ENCODE results near the gene SLC25A26. TPM values are rescaled to one million over a fixed set of nuclear protein-coding genes. Genes with fewer than 3 reads are reported as not detected.

SLC25A26 gene
- total RNA-seq, 1 experiment from 2014 or later, result 13.2 TPM

DNA sequence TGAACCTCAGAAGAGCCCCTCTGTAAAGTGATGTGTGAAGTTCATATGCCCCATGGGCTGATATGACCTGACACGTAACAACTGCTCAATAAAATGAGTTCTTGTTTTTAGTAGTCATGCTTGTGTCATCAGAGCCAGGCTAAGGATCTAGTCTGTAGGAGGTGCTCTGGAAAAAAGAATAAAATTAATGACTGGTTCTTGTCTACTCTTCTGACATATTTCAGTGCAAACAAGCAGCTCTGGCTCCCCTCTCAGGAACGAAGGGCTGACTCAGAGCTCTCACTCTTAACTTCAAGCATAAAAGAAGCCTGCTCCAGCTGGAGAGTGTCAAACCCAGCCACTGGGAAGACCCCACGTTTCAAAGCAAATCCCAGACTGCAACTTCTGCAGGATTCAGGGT is 203.0 kb downstream of the SLC25A26 start:
- TF ChIP-seq TCF7L2 (IDR thresholded peaks at IDR 0.05; ENCODE audit: low read depth, low read length) (no peak), SIN3A (IDR thresholded peaks at IDR 0.05; ENCODE audit: borderline replicate concordance, insufficient read depth, low read depth, low read length) (no peak), POLR2AphosphoS5 (IDR thresholded peaks at IDR 0.05; ENCODE audit: low read depth, low read length) (no peak)
- TF ChIP-seq, protein P1, sequence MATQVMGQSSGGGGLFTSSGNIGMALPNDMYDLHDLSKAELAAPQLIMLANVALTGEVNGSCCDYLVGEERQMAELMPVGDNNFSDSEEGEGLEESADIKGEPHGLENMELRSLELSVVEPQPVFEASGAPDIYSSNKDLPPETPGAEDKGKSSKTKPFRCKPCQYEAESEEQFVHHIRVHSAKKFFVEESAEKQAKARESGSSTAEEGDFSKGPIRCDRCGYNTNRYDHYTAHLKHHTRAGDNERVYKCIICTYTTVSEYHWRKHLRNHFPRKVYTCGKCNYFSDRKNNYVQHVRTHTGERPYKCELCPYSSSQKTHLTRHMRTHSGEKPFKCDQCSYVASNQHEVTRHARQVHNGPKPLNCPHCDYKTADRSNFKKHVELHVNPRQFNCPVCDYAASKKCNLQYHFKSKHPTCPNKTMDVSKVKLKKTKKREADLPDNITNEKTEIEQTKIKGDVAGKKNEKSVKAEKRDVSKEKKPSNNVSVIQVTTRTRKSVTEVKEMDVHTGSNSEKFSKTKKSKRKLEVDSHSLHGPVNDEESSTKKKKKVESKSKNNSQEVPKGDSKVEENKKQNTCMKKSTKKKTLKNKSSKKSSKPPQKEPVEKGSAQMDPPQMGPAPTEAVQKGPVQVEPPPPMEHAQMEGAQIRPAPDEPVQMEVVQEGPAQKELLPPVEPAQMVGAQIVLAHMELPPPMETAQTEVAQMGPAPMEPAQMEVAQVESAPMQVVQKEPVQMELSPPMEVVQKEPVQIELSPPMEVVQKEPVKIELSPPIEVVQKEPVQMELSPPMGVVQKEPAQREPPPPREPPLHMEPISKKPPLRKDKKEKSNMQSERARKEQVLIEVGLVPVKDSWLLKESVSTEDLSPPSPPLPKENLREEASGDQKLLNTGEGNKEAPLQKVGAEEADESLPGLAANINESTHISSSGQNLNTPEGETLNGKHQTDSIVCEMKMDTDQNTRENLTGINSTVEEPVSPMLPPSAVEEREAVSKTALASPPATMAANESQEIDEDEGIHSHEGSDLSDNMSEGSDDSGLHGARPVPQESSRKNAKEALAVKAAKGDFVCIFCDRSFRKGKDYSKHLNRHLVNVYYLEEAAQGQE (IDR thresholded peaks at IDR 0.05; ENCODE audit: insufficient read depth in 1 of 2, low read depth in 2 of 2, low read length in 1 of 2), result no peak
- ChIA-PET POLR2A (no interaction called here), CTCF (no interaction called here)
- no peak overlapping the region for H3K27ac ChIP-seq (ENCODE audit: low read length)
- in situ Hi-C loops (cut with HindIII; ENCODE audit: low pct_unique_long_range_greater_than_20kb, low sequenced_read_pairs) (no loop called here), intact Hi-C loops (cut with micrococcal nuclease; ENCODE audit: unreplicated experiment) (no loop called here)
- H3K36me3 ChIP-seq (ENCODE audit: control insufficient read depth, insufficient read depth, low read length), result no peaks in the 10 kb centered on the region
- no peak for ATAC-seq
- H3K27me3 ChIP-seq (ENCODE audit: control insufficient read depth, insufficient read depth, low read length), result no peaks in the 10 kb centered on the region
- no peak overlapping the region for H3K4me3 ChIP-seq (ENCODE audit: low read depth in 2 of 2, low read length in 2 of 2)
- BruUV-seq (replicated peaks), result no TSS peak
- H3K9me3 ChIP-seq (ENCODE audit: control insufficient read depth, insufficient read depth, low read depth, low read length), result no peaks in the 10 kb centered on the region
- H3K4me1 ChIP-seq (ENCODE audit: control insufficient read depth, insufficient read depth, low read length), result no peaks in the 10 kb centered on the region
- DNase-seq (ENCODE audit: low read depth, low spot score), result no peak

DNA sequence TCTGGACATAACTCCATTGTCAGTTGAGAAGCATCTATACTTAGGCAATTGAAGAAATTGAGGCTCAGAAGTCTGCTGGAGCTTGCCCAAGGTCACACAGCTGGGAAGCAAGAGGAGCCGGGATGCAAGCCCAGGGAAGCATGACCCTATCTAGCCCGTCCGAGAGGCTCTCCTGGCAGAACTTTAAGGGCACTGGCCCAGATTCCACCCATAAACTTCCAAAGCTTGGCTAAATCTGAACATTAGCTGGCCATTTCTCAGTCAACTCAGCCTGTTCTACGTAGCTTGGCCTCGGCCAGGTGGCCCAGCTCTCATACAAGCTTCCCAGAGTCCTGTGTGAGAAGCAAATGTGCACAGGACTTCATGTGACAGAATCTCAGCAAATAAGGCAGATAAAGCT is 204.2 kb downstream of the SLC25A26 start:
- H3K4me3 ChIP-seq (ENCODE audit: low read depth in 2 of 2, low read length in 2 of 2), result no peak overlapping the region
- no peak overlapping the region for H3K27ac ChIP-seq (ENCODE audit: low read length)
- H3K36me3 ChIP-seq (ENCODE audit: control insufficient read depth, insufficient read depth, low read length), result no peaks in the 10 kb centered on the region
- CTCF ChIA-PET, result no interaction called here
- no peaks in the 10 kb centered on the region for H3K27me3 ChIP-seq (ENCODE audit: control insufficient read depth, insufficient read depth, low read length)
- intact Hi-C loops (cut with micrococcal nuclease; ENCODE audit: unreplicated experiment), result no loop called here
- POLR2A ChIA-PET, result no interaction called here
- DNase-seq (ENCODE audit: low read depth, low spot score), result no peak
- TF ChIP-seq TCF7L2 (IDR thresholded peaks at IDR 0.05; ENCODE audit: low read depth, low read length) (no peak), POLR2AphosphoS5 (IDR thresholded peaks at IDR 0.05; ENCODE audit: low read depth, low read length) (no peak), SIN3A (IDR thresholded peaks at IDR 0.05; ENCODE audit: borderline replicate concordance, insufficient read depth, low read depth, low read length) (no peak)
- TF ChIP-seq, protein P1 (IDR thresholded peaks at IDR 0.05; ENCODE audit: insufficient read depth in 1 of 2, low read depth in 2 of 2, low read length in 1 of 2), result no peak
- TF ChIP-seq, protein P2, sequence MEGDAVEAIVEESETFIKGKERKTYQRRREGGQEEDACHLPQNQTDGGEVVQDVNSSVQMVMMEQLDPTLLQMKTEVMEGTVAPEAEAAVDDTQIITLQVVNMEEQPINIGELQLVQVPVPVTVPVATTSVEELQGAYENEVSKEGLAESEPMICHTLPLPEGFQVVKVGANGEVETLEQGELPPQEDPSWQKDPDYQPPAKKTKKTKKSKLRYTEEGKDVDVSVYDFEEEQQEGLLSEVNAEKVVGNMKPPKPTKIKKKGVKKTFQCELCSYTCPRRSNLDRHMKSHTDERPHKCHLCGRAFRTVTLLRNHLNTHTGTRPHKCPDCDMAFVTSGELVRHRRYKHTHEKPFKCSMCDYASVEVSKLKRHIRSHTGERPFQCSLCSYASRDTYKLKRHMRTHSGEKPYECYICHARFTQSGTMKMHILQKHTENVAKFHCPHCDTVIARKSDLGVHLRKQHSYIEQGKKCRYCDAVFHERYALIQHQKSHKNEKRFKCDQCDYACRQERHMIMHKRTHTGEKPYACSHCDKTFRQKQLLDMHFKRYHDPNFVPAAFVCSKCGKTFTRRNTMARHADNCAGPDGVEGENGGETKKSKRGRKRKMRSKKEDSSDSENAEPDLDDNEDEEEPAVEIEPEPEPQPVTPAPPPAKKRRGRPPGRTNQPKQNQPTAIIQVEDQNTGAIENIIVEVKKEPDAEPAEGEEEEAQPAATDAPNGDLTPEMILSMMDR (IDR thresholded peaks at IDR 0.05), result no peak
- no TSS peak for BruUV-seq (replicated peaks)
- no peaks in the 10 kb centered on the region for H3K4me1 ChIP-seq (ENCODE audit: control insufficient read depth, insufficient read depth, low read length)
- no peaks in the 10 kb centered on the region for H3K9me3 ChIP-seq (ENCODE audit: control insufficient read depth, insufficient read depth, low read depth, low read length)
- no peak for ATAC-seq
- in situ Hi-C loops (cut with HindIII; ENCODE audit: low pct_unique_long_range_greater_than_20kb, low sequenced_read_pairs), result no loop called here
